Cardiac fibroblast (primary cell): Measurements from ENCODE around the gene HAUS8.

ENCODE experiments used
- DNase-seq, 2 donors: peaks; one replicate each; pipeline versions ENCODE4 v3.0.0 to v3.0.0-alpha.2; 2010; ENCODE audit warnings: low read depth in 2 of 2
- H3K4me3 ChIP-seq, 2 donors: replicated peaks in 1 of 2; 1 replicate in 1 of 2; 2 replicates in 1 of 2; pipeline ENCODE4 v1.5.1; 2011; ENCODE audit warnings: low read depth in 2 of 2, low read length in 2 of 2, mild to moderate bottlenecking in 2 of 2, moderate library complexity in 1 of 2
- TF ChIP-seq, protein P1 (sequence below): IDR thresholded peaks from one replicate; pipeline ENCODE4 v1.5.1; 2011; ENCODE audit warnings: low read depth, mild to moderate bottlenecking, low read length, inconsistent platforms

Gene HAUS8

DNA sequence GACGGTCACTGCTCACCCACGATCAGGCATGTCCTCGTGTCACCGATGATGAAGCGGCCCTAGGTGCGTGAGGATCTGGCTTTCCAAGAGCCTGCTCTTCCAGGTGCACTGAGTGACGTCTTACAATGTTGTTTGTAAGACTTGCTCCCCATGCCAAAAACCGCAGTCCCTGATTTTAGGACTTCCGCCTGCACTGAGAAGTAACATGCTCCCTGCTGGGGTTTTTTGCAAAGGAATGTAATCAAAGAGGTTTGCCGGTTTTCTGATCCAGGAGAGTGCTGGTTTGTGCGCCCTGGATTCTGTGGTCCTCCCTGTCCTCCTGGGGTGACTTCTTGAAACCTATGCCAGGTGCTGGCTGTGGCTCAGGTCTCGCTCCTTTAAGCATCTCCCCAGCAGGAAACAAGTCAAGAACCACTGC, 39.2 kb upstream of the HAUS8 start:
- H3K4me3 ChIP-seq: no peak overlapping the region
- no peak for DNase-seq
- TF ChIP-seq, protein P1, sequence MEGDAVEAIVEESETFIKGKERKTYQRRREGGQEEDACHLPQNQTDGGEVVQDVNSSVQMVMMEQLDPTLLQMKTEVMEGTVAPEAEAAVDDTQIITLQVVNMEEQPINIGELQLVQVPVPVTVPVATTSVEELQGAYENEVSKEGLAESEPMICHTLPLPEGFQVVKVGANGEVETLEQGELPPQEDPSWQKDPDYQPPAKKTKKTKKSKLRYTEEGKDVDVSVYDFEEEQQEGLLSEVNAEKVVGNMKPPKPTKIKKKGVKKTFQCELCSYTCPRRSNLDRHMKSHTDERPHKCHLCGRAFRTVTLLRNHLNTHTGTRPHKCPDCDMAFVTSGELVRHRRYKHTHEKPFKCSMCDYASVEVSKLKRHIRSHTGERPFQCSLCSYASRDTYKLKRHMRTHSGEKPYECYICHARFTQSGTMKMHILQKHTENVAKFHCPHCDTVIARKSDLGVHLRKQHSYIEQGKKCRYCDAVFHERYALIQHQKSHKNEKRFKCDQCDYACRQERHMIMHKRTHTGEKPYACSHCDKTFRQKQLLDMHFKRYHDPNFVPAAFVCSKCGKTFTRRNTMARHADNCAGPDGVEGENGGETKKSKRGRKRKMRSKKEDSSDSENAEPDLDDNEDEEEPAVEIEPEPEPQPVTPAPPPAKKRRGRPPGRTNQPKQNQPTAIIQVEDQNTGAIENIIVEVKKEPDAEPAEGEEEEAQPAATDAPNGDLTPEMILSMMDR: no peak

DNA sequence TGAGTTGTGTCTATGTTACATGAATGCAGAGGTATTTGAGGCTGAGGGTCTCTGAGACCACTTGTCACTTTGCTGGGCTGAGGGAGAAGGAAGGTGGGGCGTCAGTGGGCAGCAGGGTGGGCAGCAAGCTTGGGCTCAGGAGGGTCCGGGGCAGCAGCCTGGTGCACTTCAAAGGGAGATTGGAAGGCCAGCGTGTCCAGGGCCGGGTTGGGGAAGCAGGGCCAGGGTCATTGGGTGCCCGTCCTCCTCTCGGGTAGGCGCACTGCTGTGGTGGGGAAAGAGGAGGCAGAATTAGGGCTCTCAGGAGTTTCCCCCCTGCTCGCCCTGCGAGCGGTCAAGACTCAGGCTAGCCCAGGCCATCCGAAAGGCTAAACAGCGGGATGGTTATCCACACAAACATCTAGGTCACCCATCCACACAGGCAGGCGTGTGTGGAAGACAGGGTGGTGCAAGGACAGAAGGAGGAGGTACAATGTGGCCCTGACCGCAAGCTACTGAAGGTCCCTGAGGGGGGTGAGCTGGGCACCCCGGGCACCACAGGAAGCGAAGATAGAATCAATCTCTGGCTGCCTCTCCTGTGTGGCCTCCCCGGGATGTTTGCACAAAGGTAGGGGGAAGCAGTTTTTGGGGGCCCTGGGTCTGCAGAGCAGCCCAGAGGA, 38.0 kb upstream of the HAUS8 start:
- no peak for DNase-seq
- H3K4me3 ChIP-seq: no peak overlapping the region
- TF ChIP-seq, protein P1: no peak

DNA sequence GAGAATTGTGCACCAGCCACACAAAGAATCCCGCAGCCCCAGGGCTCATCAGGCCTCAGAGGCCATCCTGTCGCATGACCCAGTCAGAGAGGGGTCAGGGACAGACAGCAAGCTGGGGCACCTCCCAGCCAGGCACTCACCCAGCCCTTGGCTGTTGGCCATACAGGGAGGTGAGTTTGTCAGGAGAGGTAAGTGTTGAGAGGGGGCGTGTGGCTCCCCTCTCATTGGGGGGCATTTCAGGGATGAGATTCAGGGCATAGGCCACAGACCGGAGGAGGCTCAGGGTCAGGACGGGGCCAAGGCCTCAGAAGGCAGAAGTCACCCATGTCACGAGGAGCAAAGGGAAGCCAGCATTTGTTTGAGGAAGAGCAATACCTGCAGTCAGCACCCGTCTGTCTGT, 37.4 kb upstream of the HAUS8 start:
- TF ChIP-seq, protein P1: no peak
- H3K4me3 ChIP-seq: no peak overlapping the region
- no peak for DNase-seq

DNA sequence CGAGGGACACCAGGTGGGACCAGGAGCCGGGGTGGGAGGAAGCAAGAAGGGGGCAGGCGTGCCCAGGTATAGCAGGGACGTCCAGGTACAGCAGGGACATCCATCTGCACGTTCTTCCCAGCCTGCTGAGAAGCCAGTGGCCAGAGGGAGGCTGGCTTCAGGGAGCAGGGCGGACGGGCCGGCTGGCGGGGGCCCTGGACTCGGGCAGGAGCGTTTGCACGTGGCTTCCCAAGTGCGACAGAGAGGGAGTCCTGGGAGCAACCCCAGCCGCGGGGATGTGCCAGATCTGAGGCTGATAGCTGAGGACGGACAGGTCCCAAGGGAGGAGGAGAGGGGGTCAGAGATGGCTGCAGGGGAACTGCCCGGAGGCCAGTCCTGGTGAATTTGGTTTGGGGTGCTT, 37.0 kb upstream of the HAUS8 start:
- TF ChIP-seq, protein P1: no peak

DNA sequence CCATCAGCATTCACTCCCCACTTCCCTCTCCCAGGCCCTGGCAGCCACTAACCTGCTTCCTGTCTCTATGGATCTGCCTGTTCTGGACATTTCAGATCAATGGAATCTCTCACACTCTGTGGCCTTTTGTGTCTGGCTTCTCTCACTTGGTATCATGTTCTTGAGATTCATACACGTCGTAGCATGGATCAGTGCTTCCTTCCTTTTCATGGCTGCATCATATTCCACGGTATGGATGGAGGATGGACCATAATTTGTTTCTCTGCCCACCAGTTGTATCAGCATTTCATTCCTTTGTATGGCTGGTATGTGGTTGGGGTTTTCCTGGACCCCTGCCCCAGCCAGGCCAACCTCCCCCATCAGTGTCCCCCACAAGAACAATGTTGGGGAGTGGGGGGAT, 36.5 kb upstream of the HAUS8 start:
- TF ChIP-seq, protein P1: no peak
- DNase-seq: no peak
- H3K4me3 ChIP-seq: no peak overlapping the region

More for the DNA sequence above, 37.0 kb upstream of the HAUS8 start:
- H3K4me3 ChIP-seq: no peak overlapping the region
- DNase-seq: no peak

DNA sequence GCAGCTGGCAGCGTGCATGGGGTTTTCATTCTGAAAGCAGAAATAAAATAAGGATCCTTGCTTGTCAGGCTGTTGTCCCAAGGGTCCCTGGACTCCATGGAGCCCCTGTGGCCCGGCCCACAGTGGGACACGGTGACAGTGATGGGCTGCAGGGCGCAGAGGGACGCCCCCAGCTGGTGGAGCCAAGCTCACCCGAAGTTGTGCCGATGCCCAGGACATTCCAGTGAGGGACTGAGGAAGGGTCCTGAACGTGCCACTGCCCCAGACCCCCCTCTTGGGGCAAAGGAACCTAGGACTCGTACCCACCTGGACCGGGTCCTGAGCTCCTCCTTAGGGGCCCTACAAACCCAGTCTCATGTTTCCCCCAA, 35.3 kb upstream of the HAUS8 start:
- no peak overlapping the region for H3K4me3 ChIP-seq
- DNase-seq: no peak
- TF ChIP-seq, protein P1: no peak
